Stimulated activated CD4-positive, alpha-beta T cell treated with anti-CD3 and anti-CD28 coated beads, Interleukin-15, amount 100 ng/mL, for 48 hours (primary cell): ENCODE results near the gene POU2F2.
"Not testable (repeated sequence)": the region's sequence is repeated elsewhere in the genome, so short reads cannot be mapped to it uniquely, and the experiment has no call there.

ENCODE experiments used
- DNase-seq, 2 donors: peaks; one replicate each; pipeline ENCODE4 v3.0.0-alpha.2; 2020; ENCODE audit warnings: low read depth in 2 of 2

The POU2F2 gene

DNA sequence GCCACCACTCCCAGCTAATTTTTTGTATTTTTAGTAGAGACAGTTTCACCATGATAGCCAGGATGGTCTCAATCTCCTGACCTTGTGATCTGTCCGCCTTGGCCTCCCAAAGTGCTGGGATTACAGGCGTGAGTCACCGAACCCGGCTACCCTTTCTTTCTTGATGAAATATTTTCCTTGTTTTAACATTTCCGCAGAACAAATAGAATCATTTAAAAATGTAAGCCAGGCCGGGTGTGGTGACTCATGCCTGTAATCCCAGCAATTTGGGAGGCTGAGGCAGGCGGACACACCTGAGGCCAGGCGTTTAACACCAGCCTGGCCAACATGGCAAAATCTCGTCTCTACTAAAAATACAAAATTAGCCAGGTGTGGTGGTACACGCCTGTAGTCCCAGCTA, 32.0 kb downstream of the POU2F2 start:
- DNase-seq, result not testable (repeated sequence)

DNA sequence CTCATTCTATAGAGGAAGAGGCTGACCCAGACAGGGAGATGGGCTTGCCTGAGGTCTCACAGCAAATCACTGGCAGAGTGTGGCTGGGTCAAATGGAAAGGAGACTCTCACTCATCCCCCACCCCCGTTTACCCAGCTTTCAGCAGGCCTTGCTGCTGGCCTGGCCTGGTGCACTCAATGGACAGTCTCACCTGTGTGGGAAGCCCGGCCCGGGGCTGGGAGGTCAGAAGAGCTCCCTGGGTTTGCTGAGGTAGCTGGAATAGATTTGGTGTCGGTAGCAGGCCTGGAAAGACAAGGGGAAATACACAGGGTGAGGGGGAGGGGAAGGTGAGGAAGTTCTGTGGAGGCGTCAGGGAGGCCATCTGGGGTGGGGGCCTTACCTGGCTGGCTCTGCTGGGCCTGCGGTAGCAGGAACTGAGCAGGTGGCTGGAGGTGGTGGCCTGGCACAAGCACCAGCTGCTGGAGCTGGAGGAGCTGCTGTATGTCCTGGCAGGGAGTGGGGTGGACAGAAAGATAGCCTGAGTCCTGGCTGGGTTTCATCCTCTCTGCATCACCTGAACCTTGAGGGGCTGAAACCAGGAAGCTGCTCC, 32.8 kb downstream of the POU2F2 start:
- no peak for DNase-seq

DNA sequence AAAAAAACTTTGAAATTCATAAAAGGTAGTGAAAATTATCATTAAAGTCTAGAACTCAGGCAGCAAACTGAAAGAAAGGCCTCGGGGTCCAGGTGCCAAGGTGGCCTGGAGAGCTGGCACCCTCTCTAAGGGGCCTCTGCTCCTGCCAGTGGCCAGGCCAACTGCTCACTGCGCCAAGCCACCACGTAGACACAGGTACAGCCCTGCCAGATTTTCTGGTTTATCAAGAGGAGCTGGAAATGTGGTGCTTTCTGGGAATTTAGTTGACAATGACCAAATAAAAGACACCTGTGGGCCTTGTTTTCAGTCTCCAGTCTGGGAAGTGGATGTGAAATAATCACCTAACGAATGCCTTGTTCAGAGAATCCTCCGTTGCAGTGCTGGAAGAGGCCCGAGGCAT, 33.5 kb downstream of the POU2F2 start:
- DNase-seq, result no peak

DNA sequence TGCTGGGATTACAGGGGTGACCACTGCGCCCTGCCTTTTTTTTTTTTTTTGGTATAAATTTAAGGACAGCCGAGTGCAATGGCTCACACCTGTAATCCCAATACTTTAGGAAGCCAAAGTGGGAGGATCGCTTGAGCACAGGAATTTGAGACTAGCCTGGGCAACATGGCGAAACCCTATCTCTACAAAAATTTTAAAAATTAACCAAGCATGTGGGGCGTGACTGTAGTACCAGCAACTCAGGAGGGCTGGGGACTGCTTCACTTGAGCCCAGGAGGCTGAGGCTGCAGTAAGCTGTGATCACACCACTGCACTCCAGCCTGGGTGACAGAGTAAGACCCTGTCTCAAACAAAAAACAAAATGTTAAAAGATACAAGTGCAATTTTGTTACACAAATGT, 34.8 kb downstream of the POU2F2 start:
- no peak for DNase-seq

DNA sequence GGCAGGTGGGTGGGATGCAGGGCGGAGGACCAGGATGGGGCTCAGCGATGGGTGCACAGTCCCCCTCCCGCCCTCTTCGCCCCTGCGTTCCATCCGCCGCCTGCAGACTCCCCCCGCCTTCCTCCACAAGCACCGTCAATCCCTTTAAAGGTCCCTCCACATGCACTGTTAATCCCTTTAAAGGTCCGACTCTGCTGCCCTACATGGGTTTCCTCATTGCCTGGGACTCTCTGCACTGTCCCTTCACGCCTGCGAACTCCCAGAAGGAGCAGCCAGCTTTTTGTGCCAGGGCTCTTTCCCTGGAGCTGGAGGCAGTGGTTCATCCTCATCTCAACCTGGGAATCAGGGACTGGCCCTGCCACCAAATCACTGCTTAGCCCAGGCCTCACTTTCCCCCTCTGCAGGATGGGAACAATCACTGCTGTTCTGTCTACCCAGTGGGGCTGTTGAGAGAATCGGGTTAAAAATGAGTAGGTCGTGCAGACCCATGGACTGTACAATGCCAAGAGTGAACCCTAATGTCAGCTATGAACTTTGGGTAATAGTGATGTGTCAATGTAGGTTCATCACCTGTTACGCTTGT, 35.9 kb downstream of the POU2F2 start:
- DNase-seq, result no peak

DNA sequence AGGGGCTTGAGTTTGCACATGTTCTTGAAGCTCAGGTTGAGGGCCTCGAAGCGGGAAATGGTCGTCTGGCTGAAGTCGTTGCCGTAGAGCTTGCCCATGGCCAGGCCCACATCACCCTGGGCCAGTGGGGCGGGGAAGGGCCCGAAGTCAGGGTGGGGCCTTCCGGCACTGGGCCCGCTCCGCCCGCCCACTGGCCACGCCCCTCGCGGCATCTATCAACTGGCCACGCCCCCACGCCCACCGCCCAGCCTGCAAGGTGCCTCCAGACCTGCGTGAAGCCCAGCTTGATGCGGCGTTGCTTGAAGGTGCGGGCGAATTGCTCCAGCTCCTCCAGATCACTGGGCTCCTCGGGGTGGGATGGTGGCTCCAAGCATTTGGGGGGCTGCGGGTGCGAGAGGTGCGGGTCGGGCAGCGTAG, 36.4 kb downstream of the POU2F2 start:
- no peak for DNase-seq

DNA sequence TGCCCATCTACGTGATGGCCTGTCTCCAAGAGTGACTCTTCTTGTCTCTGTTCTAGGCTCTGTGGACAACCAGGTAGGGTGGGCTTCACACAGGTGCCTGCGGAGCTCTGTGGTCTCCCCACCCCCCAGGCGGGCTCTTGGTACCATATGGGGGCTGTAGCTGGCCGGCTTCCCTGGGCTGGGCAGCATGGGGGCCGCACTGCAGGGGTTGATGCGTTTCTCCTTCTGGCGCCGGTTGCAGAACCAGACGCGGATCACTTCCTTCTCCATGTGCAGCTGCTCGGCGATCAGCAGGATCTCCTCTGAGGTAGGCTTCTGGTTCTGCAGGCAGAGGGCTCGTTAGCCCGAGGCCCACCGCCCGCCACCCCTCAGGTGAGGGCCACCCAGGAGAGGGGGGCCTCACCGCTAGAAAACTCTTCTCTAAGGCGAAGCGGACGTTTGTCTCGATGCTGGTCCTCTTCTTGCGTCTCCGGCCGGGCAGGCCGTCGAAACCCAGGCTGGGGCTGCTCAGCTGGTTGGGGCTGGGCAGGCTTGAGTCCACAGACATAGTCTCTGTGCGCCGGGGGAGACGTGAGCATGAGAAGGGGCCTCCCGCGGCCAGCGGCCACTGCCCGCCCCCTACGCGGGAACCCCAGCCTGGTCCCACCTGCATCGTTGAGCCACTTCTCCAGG, 37.0 kb downstream of the POU2F2 start:
- DNase-seq, result no peak

DNA sequence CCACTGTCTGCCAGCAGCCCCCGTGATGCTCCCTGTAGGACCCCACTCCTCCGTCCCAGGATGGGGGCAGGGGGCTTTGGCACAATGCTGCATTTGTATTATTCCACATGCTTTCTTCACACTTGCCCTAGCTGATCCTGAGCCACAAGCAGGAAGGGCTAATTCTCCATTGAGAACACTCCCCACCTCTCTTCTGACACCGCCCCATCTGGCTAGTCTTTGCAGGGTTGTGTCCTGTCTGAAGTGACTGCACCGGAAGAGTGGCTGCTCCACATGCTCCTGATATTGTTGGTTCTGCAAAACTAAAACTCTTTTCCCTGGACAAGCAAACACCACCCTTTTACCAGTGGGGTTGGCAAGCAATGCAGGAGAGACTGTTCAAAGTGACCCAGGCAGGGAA, 38.3 kb downstream of the POU2F2 start:
- DNase-seq, result no peak

DNA sequence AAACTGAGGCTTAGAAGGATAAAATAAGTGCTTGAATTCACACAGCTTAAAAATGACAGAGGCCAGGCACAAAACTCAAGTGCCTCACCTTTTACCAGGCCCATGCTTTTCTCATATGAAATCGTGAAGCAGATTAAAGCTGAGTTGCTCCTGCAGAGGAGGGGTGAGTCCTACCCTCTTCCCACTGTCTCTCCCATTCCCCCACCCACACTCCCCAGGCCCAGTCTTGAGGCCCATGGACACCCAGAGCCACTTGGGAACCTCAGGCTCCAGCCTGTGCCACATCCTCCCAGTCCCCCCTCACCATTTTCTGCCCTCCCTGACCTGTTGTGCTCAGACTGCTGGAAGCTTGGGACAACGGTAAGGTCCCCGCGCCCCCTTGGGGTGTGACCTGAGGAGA, 38.7 kb downstream of the POU2F2 start:
- DNase-seq, result no peak

DNA sequence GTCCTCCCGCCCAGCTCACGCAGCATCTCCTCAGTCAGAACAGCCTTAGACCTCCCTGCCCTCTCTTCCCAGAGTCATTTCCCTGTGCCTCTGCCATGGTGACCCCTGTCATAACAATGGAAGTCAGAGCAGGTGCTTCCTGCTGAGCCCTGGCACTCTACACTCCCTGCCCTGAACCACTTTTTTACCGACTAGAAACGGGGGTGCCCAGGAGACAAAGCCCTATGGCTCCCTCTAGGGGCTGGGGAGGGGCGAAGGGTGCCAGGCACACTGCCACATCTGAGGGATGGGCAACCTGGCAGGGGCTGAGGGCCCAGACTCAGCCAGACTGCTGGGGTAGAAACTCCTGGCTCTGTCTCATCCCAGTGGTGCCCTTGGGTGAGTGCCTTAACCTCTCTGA, 39.9 kb downstream of the POU2F2 start:
- peak in 1 of 2 donors; percentile 19 for DNase-seq

DNA sequence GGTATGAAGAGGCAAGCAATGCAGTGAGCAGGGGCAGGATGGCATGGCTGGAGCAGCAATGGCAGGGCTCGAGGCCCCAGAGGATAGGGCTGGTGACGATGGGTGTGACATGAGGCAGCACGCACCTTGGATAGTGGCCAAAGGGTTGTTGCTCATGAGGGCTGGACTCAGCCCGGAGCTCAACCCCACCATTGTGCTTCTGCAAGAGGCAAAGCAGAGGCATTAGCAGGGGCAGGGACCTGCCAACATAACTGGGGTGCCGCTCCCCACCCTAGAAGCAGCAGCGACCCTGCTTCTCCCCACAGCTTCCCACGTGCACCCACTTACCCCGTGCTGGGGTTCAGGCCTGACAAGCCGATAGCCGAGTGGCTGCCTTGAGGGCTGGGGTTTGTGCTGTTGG, 40.5 kb downstream of the POU2F2 start:
- no peak for DNase-seq

DNA sequence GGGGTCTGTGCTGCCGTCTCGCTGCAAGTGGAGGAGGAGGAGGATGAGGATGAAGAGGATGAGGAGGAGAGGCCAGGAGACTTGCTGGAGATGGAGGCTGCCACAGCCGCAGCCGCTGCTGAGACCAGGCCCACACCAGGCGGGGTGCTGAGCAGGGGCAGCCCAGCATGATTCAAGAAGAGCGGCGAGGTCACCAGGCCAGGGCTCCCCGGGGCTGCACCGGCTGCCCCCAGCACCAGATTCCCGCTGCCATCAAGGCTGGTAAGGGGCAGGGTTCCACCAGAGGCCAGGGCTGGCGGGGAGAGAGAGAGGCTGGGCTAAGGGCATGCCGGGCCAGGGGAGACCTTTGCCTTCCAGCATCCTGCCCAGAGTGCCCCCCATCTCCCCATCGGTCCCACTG, 40.9 kb downstream of the POU2F2 start:
- DNase-seq, result no peak

DNA sequence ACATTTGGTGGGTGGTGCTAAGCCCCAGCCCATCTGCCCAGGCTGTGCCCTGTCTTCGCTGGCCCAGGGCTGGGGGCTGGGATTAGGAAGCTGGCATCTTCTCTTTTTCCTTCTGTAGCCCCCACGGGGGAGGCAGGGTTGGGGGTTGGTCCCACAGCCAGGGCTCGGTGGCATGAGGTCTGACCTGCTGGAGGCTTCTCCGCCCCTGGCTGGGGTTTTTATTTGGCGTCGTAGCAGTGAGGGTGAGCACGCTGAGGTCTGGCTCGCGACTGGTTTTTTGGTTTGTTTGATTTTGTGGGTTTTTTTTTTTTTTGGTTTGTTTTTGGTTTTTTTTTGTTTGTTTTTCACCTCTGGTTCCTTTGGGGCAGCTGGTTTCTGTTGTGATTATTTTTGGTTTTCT, 41.6 kb downstream of the POU2F2 start:
- DNase-seq, result no peak

DNA sequence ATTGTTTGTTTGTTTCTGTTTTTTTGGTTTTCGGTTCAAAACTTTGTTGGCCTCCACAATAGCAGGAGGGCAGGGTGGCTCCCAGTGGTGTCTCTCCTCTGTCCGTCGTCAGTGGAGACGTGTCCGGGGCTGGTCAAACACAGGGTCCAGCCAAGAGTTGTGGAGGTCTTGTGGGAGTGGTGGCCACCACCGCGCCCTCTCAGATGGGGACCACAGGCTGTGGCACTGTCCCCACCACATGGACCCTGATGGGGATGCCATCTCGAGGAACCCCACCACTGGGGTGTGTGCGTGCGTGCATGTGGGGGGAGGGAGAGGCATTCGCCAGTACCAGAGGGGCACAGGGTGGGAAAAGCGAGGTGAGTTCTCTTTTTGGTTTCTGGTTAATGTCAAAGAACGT, 42.5 kb downstream of the POU2F2 start:
- DNase-seq, result no peak

DNA sequence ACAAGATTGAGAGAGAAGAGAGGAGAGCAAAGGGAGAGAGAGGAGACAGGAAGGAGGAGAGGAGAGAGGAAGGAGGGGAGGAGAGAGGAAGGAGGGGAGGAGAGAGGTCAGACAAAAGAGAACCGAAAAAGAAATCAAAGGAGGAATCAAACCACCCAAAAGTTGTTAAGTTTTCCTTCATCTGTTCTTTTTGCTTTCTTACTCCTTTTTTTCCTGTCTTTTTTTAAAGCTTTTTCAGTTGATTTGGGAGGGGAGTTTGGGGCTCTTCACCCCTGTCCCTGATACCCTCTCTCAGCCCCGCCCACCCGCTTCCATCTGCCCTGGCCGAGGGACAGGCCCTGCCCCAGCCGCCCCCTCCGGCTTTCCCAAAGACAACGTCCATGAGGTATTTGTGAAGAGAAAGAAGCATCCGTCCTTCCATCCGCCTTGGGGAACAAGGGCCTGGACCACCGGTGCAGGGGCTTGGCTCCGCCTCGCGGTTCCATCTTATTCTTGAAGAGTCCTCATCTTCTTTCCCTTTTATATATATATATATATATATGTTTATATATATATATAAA, 43.0 kb downstream of the POU2F2 start:
- DNase-seq, result no peak

DNA sequence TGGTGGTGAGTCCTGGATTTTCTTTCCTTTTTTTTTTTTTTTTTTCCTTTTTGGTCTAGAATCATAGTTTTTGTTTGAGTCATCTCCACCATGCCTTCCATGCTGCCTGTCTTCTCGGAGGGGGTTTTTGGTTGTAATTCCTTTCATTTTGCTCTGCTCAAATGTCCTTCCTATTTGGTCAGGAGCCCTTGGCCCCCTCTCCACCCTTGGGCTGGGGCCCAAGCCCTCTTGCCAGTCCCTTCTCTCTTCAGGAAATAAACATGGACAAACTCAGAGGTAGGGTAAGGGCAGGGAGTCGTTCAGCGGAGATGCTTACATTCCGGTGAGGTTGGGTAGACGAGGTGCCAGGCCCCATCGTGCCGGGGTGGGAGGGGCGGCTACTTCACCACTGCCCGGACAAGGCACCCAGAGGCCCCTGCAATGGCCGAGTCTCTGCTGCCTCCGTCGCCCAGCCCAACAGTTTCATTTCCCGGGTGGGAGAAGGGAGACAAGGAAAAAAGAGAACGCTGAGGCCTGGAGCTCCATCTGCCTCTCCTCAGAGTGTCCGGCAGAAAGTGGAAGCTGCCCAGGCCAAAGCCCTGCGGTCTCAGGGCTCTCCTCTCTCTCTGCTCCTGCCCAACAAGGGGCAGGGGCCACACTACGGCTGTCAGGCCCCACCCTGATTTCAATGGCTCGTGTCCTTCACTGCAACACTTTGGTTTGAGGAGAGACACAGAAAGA, 43.6 kb downstream of the POU2F2 start:
- no peak for DNase-seq

DNA sequence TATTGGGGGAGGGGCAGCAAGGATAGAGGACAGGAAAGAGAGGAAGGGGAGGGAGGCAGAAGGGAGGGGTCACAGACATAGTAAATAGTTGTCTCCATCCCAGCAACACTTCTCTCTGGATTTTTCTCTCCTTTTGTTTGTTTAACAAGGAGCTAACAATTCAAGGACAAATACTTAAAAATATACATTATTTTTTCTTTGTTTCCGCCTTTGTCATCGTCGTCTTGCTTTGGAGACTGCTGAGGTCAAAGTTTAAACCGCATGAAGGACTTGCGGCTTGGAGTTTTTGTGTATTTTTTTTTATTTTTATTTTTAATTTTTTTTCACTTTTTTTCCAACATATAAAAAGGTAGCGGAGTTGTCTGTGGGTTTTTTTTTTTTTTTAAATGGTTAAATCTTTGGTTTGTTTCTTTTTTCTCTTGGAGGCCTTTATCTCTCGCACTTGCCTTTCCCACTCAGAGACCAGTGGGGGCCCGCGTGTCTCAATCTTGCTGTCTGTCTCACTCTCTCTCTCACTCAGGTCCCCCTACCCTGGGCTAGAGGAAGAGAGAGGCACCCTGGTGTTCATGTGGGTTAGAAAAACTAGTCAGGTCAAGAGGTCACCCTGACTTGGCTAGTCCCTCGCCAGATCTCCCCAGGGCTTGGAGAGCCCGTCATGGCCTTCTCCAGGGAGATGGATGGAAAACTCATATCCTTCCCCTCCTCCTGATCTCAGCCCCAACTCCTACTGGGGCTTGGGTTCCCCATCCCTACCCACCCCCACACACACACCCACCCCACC, 45.3 kb downstream of the POU2F2 start:
- DNase-seq, result no peak

DNA sequence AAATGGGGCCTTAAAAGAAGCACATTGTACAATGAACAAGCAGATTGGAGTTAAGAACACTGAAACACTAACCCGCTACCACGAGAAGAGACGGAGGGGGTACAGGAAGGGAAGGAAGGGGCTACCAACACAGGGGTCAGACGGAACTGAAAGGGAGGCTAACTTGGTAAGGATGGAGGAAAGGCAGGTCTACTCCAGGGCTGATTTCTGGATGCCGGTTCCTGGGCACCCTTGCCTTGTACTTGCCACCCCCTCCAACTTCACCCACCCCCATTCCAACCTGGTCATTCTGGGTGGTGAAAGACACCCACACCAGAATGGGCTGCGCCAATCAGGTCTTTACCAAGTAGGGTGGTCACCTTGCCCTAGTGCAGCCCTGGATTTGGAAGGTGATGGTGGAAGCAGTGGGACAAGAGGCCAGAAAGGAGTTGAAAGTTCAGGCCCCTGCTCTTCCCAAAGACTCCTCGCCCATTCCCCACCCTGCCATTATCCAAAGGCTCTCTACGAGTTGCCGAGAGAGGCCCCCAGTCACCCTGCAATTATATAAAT, 46.0 kb downstream of the POU2F2 start:
- no peak for DNase-seq

DNA sequence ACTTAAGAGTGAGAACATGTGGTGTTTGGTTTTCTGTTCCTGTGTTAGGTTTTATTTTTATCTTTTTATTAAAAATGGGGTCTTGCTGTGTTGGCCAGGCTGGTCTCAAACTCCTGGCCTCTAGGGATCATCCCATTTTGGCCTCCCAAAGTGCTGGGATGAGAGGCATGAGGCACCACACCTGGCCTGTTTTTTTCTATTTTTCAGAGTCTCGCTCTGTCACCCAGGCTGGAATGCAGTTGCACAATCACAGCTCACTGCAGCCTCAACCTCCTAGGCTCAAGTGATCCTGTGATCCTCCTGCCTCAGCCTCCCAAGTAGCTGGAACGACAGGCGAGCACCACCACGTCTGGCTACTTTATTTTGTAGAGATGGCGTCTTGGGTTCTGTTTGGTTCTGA, 48.7 kb downstream of the POU2F2 start:
- DNase-seq, result no peak

DNA sequence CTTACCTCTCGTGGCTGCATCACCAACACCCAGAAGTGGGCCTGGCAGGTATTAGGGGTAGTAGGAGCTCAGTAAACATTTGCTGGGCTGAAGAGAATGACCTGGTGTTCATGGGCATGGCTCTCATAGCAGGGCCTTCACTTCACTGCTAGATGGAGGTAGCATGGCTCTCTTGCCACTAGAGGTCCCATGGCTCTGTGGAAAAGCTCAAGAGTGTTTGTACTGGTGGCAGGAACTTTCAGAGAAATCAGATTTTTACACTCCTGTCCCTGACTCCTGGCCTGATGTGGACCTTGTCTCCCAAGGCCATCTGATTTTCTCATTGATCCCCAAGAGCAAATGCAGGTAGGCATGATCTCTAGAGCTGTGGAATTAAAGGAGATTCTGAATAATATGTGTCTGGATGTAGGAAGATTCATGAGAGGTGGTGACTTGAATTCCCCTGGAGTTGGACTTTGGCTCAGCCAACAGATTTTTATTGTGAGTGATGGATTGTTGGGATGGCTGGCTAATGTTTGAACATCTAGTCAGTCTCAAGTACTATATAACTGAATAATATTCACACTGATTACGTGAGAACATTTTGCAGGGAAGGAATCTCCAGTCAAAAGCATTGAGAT, 50.6 kb downstream of the POU2F2 start:
- no peak for DNase-seq

DNA sequence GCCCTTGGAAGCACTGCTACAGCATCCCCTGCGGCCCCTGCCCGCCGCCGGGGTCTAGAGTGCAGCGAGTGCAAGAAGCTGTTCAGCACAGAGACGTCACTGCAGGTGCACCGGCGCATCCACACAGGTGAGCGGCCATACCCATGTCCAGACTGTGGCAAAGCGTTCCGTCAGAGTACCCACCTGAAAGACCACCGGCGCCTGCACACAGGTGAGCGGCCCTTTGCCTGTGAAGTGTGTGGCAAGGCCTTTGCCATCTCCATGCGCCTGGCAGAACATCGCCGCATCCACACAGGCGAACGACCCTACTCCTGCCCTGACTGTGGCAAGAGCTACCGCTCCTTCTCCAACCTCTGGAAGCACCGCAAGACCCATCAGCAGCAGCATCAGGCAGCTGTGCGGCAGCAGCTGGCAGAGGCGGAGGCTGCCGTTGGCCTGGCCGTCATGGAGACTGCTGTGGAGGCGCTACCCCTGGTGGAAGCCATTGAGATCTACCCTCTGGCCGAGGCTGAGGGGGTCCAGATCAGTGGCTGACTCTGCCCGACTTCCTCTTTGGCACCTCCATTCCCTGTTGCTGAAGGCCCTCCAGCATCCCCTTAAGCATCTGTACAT, 51.4 kb downstream of the POU2F2 start:
- no peak for DNase-seq
